ENCODE results near the gene ART5.

GRCh38 chr11:3623767-3624458 is 17.9 kb downstream of the ART5 start:
- TF ChIP-seq CTCF (IDR thresholded peaks at IDR 0.05 in 8 of 11, conservative IDR thresholded peaks at IDR 0.05 in 3 of 11), result no peak
- TF ChIP-seq POLR2A (IDR thresholded peaks at IDR 0.05), result no peak
